H1 (cell line): ENCODE results near the gene RAD51C. TPM values are rescaled to one million over a fixed set of nuclear protein-coding genes. Genes with fewer than 3 reads are reported as not detected.

ENCODE experiments used
- KDM4A ChIP-seq: IDR thresholded peaks from one replicate; pipeline ENCODE4 v1.7.1; 2012; ENCODE audit warnings: low read depth, mild to moderate bottlenecking, moderate library complexity, low read length, inconsistent platforms; ENCODE audit not compliant: severe bottlenecking
- TAF1 ChIP-seq: IDR thresholded peaks from 2 replicates; pipeline ENCODE4 v1.6.1; 2011; ENCODE audit warnings: mild to moderate bottlenecking, low read depth, low read length
- TAF7 ChIP-seq: optimal IDR thresholded peaks from 2 replicates; pipeline ENCODE3; 2011; ENCODE audit warnings: low read depth, mild to moderate bottlenecking, inconsistent platforms, low read length, moderate library complexity, borderline replicate concordance
- polyA plus RNA-seq, 7 experiments: library from polyadenylated mRNA; depleted of rRNA in 3 of 7; stranded (reverse) in 5 of 7; unstranded in 2 of 7; fragments of >200 nt in 5 of 7; fragments of 200-250 nt in 2 of 7; gene quantifications; 1 replicate in 5 of 7; 2 replicates in 1 of 7; 4 replicates in 1 of 7; pipeline versions ENCODE4 v1.2.1 to v1.2.3, GENCODE V29; 2011 to 2013; ENCODE audit warnings: missing spikeins in 2 of 7, mixed read lengths in 2 of 7
- total RNA-seq: library from RNA; stranded (reverse); fragmentation: NEBNext Ultra II Directional; extraction: Animal tissue kit (Norgen Biotek cat#: 25700); gene quantifications from 2 replicates; pipeline ENCODE4 v1.2.1, GENCODE V29; 2021
- TF ChIP-seq, protein P1 (sequence below): fragments of 300-600 bp; sonication (generic); IDR thresholded peaks from 2 replicates; pipeline ENCODE4 v1.7.1; 2012; ENCODE audit warnings: low read length, moderate library complexity, mild to moderate bottlenecking, inconsistent platforms; ENCODE audit not compliant: insufficient replicate concordance
- TF ChIP-seq, protein P2 (sequence below), 3 experiments: IDR thresholded peaks; 1 replicate in 2 of 3; 2 replicates in 1 of 3; pipeline versions ENCODE4 v1.5.1 to v1.6.1; 2011; ENCODE audit warnings: low read length in 3 of 3, mild to moderate bottlenecking in 3 of 3, inconsistent platforms in 2 of 3, low read depth in 1 of 3, moderate library complexity in 1 of 3; ENCODE audit not compliant: insufficient read depth in 1 of 3; ENCODE audit errors: control extremely low read depth in 1 of 3

The RAD51C gene
- total and polyA plus RNA-seq, 2 of the 8 experiments (the other 6 are each of a cell fraction or from before 2014, with no cell fraction given) = 10.4 to 21.7 TPM

DNA sequence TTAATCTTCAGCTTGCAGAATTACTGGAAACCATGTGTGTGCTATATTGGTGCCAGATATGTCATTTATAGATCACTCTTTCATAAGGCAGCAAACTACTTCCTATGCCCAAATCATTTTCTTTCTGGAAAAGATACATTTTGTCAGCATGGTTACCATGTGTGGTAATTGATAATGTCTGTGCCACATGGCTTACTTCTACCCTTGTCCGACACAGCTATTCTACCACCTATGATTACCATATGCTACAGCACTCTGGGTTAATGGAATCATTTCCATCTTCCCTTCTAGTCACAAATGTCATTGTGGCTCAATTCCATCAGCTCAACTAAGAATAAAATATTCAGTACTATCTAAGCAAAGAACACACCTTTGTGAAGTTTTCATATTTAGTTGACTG, 55.3 kb downstream of the RAD51C start (continued):
- TF ChIP-seq, protein P1, sequence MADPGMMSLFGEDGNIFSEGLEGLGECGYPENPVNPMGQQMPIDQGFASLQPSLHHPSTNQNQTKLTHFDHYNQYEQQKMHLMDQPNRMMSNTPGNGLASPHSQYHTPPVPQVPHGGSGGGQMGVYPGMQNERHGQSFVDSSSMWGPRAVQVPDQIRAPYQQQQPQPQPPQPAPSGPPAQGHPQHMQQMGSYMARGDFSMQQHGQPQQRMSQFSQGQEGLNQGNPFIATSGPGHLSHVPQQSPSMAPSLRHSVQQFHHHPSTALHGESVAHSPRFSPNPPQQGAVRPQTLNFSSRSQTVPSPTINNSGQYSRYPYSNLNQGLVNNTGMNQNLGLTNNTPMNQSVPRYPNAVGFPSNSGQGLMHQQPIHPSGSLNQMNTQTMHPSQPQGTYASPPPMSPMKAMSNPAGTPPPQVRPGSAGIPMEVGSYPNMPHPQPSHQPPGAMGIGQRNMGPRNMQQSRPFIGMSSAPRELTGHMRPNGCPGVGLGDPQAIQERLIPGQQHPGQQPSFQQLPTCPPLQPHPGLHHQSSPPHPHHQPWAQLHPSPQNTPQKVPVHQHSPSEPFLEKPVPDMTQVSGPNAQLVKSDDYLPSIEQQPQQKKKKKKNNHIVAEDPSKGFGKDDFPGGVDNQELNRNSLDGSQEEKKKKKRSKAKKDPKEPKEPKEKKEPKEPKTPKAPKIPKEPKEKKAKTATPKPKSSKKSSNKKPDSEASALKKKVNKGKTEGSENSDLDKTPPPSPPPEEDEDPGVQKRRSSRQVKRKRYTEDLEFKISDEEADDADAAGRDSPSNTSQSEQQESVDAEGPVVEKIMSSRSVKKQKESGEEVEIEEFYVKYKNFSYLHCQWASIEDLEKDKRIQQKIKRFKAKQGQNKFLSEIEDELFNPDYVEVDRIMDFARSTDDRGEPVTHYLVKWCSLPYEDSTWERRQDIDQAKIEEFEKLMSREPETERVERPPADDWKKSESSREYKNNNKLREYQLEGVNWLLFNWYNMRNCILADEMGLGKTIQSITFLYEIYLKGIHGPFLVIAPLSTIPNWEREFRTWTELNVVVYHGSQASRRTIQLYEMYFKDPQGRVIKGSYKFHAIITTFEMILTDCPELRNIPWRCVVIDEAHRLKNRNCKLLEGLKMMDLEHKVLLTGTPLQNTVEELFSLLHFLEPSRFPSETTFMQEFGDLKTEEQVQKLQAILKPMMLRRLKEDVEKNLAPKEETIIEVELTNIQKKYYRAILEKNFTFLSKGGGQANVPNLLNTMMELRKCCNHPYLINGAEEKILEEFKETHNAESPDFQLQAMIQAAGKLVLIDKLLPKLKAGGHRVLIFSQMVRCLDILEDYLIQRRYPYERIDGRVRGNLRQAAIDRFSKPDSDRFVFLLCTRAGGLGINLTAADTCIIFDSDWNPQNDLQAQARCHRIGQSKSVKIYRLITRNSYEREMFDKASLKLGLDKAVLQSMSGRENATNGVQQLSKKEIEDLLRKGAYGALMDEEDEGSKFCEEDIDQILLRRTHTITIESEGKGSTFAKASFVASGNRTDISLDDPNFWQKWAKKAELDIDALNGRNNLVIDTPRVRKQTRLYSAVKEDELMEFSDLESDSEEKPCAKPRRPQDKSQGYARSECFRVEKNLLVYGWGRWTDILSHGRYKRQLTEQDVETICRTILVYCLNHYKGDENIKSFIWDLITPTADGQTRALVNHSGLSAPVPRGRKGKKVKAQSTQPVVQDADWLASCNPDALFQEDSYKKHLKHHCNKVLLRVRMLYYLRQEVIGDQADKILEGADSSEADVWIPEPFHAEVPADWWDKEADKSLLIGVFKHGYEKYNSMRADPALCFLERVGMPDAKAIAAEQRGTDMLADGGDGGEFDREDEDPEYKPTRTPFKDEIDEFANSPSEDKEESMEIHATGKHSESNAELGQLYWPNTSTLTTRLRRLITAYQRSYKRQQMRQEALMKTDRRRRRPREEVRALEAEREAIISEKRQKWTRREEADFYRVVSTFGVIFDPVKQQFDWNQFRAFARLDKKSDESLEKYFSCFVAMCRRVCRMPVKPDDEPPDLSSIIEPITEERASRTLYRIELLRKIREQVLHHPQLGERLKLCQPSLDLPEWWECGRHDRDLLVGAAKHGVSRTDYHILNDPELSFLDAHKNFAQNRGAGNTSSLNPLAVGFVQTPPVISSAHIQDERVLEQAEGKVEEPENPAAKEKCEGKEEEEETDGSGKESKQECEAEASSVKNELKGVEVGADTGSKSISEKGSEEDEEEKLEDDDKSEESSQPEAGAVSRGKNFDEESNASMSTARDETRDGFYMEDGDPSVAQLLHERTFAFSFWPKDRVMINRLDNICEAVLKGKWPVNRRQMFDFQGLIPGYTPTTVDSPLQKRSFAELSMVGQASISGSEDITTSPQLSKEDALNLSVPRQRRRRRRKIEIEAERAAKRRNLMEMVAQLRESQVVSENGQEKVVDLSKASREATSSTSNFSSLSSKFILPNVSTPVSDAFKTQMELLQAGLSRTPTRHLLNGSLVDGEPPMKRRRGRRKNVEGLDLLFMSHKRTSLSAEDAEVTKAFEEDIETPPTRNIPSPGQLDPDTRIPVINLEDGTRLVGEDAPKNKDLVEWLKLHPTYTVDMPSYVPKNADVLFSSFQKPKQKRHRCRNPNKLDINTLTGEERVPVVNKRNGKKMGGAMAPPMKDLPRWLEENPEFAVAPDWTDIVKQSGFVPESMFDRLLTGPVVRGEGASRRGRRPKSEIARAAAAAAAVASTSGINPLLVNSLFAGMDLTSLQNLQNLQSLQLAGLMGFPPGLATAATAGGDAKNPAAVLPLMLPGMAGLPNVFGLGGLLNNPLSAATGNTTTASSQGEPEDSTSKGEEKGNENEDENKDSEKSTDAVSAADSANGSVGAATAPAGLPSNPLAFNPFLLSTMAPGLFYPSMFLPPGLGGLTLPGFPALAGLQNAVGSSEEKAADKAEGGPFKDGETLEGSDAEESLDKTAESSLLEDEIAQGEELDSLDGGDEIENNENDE = no peak
- TF ChIP-seq, protein P2, sequence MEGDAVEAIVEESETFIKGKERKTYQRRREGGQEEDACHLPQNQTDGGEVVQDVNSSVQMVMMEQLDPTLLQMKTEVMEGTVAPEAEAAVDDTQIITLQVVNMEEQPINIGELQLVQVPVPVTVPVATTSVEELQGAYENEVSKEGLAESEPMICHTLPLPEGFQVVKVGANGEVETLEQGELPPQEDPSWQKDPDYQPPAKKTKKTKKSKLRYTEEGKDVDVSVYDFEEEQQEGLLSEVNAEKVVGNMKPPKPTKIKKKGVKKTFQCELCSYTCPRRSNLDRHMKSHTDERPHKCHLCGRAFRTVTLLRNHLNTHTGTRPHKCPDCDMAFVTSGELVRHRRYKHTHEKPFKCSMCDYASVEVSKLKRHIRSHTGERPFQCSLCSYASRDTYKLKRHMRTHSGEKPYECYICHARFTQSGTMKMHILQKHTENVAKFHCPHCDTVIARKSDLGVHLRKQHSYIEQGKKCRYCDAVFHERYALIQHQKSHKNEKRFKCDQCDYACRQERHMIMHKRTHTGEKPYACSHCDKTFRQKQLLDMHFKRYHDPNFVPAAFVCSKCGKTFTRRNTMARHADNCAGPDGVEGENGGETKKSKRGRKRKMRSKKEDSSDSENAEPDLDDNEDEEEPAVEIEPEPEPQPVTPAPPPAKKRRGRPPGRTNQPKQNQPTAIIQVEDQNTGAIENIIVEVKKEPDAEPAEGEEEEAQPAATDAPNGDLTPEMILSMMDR (IDR thresholded peaks at IDR 0.05; ENCODE audit: control extremely low read depth in 1 of 3, insufficient read depth in 1 of 3, low read depth in 1 of 3, low read length in 3 of 3) = no peak
- no peak for TF ChIP-seq KDM4A
- TF ChIP-seq TAF7 = no peak
- TF ChIP-seq TAF1 = no peak
- TF ChIP-seq, all 59 proteins: peak for 0
